ENCODE measurements around the gene ZNF189.
A peak's percentile ranks its signal among the peaks of the same experiment; 100 is the strongest.

Gene ZNF189

GRCh38 chr9:101419863-101420262, 21.2 kb downstream of the ZNF189 start:
- no peak for DNase-seq (ENCODE audit: low read depth in 3 of 3)

DNA sequence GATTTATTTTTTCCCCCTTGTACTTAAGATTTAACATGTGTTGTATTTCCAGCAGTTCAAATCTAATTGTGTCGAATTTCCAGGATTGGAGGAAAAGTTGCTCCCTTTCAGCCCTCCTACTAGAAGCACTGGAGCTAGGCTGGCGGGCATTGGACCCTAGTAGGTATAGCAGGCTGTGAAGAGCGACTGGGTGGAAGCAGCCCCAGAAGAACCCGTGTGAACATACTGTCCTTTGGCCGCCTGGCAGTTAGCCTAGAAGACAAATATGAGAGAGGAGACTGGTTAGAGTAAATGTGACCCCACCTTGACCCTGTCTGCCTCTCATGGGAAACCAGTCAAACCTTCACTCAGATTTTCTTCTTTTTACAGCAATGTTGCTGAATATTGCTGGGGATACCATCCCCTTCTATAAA, 23.0 kb downstream of the ZNF189 start:
- DNase-seq (ENCODE audit: low read depth in 3 of 3) = no peak

DNA sequence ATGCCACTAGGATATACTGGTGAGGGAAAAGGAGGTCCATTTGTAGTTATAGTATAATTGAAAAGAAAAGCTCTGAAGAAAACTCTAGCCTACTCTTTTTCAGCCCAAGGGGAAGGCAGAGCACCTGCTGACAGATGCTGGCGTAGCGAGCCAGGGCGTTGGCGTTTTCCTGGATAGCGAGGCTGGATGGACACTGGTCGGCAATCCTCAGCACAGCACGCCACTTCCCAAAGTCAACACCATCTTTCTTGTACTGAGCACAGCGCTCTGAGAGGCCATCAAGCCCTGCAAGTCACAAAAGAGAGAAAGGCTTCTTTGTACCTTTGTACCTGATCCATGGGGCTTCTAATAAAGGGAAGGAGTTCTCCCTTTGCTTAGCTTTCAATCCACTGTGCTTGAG, 28.7 kb downstream of the ZNF189 start:
- no peak for DNase-seq (ENCODE audit: low read depth in 3 of 3)

DNA sequence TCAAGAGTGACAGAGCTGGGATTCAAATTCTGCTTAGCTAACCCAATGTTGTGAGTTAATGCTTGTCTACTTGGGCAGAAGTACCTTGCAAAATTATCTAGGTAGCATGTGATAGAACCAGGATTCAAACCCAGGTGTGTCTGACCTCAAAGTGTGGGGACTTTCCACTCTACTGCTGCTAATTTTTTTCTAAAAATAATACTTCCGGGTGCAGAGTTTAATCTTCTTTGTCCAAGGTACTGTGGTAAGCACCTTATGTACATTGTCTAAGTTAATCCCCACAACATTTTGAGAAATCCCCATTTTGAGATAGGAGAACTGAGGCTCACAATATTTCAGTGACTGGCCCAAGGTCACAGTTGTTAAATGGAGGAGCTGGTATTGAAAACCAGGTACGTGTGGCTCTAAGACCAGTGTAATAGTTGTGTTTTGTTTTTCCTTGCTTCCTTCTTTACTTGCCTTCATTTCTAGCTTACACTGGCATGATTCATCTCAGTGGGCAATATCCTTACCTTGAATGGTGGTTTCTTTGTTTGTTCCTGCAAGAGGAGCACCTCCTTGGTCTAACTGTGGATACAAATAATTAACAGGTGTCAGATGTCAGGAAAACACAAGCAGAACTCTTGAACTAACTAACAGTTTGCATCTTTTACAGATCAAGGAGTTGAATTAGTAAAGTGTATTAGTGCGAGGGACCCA, 29.5 kb downstream of the ZNF189 start:
- no peak for DNase-seq (ENCODE audit: low read depth in 3 of 3)

- DNase-seq (ENCODE audit: low read depth in 3 of 3) = no peak
Observed at GRCh38 chr9:101428909-101429308, 30.3 kb downstream of the ZNF189 start.

- no peak for DNase-seq (ENCODE audit: low read depth in 3 of 3)
Observed at GRCh38 chr9:101429736-101430135, 31.1 kb downstream of the ZNF189 start.

DNA sequence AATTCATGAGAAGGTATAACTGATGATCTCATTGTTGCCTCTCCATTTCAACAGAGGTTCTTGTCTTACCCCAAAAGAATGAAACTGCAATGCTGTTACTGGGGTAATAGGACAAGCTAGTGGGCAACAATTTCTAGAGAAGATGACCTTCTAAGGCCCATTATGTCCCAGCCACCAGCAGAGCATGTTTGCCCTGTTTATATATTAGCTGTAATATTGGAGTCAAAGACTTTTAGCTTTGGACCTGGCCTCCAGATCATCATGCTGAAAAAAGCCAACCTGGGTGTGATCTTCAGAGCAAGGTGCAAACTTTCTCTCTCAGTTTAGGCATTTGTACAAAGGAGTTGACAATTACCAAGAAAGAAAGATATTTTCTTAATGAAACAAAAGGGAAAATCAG, 33.5 kb downstream of the ZNF189 start:
- DNase-seq (ENCODE audit: low read depth in 3 of 3) = no peak

DNA sequence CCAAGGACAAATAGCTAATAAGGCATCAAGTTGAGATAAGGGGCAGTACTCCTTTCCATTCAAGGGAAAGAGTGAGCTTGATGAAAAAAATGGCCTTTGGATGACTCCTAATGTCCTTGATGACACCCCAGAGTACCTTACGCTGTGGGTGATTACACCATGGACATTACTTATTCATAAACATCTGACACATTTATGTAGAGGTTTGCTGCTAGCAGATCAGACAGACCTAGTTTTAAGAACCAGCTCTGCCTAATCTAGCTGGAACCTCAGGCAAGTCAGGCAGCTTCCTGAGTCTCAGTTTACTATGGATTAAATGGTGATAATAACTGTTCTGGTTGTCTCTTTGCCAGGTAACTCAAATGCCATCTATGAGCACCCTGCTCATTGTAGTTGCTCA, 34.1 kb downstream of the ZNF189 start:
- no peak for DNase-seq (ENCODE audit: low read depth in 3 of 3)

DNA sequence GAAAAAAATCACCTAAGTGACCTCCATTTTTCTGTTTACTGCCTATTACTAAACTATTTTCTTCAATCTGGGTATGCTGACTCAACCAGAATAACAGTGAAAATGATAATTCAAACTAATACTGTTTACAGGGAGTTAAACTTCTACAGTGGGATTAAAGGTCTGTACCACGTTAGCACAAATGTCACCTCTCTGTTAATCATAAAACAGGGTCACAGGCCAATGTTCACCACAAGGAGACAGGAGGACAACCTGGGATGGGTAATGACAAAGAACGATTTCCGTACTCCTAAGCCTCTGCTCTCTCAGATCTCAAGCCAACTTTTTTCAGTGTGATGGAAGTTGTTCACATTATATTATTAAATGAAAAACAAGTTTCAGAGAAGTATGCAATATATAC, 34.6 kb downstream of the ZNF189 start:
- no peak for DNase-seq (ENCODE audit: low read depth in 3 of 3)

- DNase-seq (ENCODE audit: low read depth in 3 of 3) = no peak
Observed at GRCh38 chr9:101434998-101435397, 36.3 kb downstream of the ZNF189 start.

DNA sequence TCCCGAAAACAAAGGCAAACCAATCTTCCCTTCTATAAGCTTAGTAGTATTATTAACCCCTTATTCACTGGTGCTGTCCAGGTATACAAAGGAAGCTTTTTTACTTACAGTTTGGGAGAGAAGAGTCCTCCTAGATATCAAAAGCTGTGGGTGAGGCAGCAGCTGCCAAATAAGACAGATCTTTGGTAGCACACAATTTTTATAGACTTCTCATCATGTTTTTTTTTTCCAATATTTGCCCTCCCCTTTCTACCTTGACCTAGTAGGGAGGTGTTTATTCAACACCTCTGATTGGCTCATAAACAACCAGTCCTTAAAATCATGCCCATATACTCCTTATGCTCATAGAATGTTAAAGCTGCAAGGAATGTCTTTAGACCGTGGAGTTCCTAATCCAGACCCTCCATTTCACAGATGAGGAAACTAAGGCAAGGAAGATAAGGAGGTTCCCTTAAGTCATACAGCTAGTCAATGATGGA, 37.0 kb downstream of the ZNF189 start, which contains the start of gene ALDOB:
Gene ALDOB (minus strand): TSS at position 174 of the 479 bp plus-strand sequence. CDS start 4,887 bp downstream, outside the sequence.
- no peak for DNase-seq (ENCODE audit: low read depth in 3 of 3)

GRCh38 chr9:101437806-101438232, 39.2 kb downstream of the ZNF189 start:
- no peak for DNase-seq (ENCODE audit: low read depth in 3 of 3)

GRCh38 chr9:101438523-101438922, 39.9 kb downstream of the ZNF189 start:
- no peak for DNase-seq (ENCODE audit: low read depth in 3 of 3)

DNA sequence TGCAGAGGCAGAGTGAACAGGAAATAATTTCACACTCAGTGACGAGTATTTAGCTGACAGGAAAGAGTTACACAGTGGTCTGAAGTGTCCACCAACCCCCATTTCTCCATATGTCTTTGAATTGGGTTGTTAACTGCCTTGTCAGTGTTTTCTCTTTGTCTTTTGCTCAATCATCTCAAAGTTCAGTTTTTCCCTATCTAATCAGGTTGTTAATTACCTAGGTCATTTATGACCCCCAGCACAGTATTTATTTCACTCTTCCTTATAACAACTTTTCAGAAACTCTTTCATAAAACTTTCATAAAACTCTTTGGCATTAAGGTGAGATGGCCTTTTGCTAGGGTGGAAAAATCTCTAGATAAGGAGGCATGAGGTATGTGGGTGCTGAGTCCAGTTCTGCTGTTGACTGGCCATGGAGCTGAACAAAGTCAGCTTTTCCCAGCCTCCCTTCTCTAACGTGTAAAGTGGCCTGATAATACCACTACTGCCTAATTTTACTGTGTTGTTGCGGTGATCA, 42.1 kb downstream of the ZNF189 start:
- no peak for DNase-seq (ENCODE audit: low read depth in 3 of 3)

DNA sequence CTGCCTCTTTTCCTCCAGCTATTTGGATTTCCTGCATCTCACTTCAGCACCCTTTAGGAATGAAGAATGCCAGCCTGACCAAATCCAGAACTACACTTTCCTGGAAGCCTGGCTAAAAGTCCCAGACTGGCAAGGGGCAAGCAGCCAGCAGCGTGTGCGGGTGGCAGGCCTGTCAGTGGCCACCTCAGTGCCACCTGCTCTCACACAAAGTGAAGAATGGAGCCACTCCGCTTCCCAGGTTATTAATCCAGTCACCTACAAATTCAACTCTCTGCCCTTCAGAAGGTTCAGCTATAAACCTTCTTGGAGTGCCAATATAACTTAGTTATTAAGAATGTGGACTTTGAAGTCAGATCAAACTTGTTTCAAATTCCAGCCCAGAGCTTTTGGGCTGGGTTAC, 43.7 kb downstream of the ZNF189 start:
- DNase-seq (ENCODE audit: low read depth in 3 of 3) = no peak

- DNase-seq (ENCODE audit: low read depth in 3 of 3) = no peak
Observed at GRCh38 chr9:101442736-101443135, 44.1 kb downstream of the ZNF189 start.

DNA sequence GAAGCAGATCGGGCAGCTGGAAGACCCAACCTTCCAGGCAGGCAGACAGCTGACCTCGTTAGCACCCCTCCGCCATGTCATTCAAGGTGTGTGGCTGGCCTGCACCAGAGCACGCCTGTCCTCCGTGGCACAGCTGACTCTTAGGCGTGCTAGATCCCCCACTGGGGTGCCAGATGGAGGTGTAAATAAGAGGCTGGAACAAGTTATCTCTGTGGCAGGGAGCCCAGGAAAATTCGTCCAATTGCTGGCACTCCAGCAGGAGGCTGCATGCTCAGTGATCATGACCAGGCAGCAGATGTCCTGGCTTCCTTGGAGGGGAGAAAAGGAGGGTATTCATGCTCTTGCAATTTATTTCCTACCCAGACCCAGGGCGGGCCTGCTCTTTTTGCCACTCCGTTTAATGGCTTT, 44.7 kb downstream of the ZNF189 start:
- no peak for DNase-seq (ENCODE audit: low read depth in 3 of 3)

DNA sequence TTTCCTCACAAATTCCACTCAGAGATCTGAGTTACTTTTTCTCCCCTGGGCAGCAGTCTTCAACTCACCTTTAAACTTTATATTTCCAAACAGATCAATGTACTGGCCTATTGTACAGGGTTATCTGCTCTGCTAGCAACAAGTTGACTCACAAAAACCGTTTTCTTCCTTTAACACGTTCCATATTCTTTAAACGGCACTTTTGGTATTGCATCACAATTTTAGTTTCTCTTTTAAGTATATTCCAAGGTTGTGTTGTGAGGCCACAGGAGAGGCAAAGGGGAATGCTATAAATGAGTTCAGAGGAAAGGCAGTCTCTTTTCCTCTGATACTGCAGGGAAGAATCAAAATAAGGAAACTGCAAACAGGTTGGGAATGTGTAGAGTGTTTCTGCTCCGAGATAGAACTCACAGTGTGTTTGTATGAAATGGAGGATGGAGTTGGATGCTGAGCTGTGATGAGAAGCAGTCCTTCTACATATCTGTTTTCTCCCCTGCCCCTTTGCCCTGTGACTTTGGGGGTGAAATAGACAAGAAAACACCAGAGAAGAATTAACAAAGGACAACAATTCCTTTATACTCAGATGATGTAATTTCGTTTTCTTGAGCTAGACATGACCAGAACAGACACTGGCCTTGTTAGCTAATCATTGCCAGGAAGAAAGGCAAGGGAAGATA, 46.8 kb downstream of the ZNF189 start:
- DNase-seq (ENCODE audit: low read depth in 3 of 3) = no peak

- no peak for DNase-seq (ENCODE audit: low read depth in 3 of 3)
Observed at GRCh38 chr9:101446732-101447131, 48.1 kb downstream of the ZNF189 start.

DNA sequence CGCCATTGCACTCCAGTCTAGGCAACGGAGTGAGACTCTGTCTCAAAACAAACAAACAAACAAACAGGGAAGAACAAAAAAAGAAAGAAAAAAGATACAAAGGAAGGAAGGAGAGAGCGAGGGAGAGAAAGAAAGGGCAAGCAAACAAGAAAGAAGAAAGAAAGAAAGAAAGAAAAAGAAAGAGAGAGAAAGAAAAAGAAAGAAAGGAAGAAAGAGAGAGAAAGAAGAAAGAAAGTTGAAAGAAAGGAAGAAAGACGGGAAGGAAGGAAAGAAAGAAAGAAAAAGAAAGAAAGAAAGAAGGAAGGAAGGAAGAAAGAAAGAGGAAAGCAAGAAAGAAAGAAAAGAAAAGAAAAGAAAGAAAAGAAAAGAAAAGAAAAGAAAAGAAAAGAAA, 50.0 kb downstream of the ZNF189 start:
- DNase-seq (ENCODE audit: low read depth in 3 of 3) = no peak

DNA sequence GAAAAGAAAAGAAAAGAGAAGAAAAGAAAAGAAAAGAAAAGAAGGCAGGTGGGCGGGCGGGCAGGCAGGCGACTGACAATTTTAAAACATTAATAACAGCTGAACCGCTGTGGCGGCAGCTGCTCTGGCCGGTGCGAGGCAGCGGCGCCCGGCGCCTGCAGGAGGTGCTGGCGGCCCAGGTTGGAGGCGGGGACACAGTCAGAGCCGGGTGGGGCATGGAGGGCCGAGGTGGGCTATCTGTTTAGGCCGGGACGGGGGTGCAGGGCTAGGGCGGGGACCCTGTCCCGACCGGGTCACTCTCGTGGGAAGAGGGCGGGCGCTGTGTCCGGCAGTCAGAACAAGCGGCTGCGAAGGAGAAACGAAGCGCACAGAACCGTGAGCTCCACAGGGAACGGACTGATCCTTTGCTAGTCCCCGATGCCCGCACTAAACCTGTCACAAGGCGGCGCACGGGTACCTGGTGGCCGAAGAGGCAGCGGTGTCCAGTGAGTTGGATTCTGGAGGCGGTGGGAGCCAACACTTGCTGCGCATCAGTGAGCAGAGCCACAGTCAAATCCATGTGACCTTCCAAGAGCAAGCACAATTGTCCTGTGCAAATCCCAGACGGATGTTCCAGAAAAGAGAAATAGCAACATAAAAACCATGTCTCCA, 50.5 kb downstream of the ZNF189 start:
- peak in 2 of 3 experiments; percentile 7 to 33 for DNase-seq (ENCODE audit: low read depth in 3 of 3)

DNA sequence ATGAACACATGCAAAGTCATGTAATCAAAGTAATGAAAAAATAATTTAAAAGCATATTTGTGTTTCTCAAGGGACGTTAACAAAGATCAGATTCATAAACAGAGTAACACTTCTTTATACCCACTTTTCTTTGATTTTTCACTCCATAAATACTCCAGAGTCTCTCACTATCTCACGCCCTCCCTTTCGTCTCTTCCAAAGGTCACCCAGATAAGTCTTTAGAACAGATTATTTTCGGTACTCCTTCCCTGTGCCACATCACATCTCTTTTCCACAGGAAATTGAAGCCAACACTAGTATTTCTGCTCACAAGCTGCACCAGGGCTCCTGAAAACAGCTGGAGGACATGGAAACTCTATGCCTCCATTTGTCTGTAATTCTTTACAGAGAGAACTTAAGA, 52.3 kb downstream of the ZNF189 start:
- no peak for DNase-seq (ENCODE audit: low read depth in 3 of 3)

DNA sequence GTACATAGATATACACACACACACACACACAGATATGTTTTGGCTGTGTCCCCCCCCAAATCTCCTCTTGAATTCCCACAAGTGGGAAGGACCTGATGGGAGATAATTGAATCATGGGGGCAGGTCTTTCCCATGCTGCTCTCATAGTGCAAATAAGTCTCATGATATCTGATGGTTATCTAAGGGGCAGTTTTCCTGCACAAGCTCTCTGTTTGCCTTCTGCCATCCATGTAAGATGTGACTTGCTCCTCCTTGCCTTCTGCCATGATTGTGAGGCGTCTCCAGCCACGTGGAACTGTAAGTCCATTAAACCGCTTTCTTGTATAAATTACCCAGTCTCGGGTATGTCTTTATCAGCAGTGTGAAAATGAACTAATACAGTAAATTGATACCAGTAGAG, 52.8 kb downstream of the ZNF189 start:
- DNase-seq (ENCODE audit: low read depth in 3 of 3) = no peak
